Thyroid gland (tissue), 4 donors: ENCODE measurements around the gene VASN. TPM values are rescaled to one million over a fixed set of nuclear protein-coding genes. Genes with fewer than 3 reads are reported as not detected.
A peak's percentile ranks its signal among the peaks of the same experiment; 100 is the strongest.

Source experiments
- DNase-seq, 2 donors: peaks; one replicate each; pipeline ENCODE4 v3.0.0-alpha.2; 2019
- H3K27ac ChIP-seq, 3 donors: fragments of 200-600 bp; sonication (generic); 1 replicate in 2 of 3; 2 replicates in 1 of 3; pipeline ENCODE4 v1.5.1; 2016 to 2019; ENCODE audit warnings: mild to moderate bottlenecking in 1 of 3, moderate library complexity in 1 of 3
- H3K27me3 ChIP-seq: fragments of 200-600 bp; sonication (generic); one replicate; pipeline ENCODE4 v1.5.1; 2019
- H3K36me3 ChIP-seq, 2 donors: fragments of 200-600 bp; sonication (generic); one replicate each; pipeline ENCODE4 v1.5.1; 2016 to 2019
- H3K4me1 ChIP-seq, 2 donors: fragments of 200-600 bp; sonication (generic); one replicate each; pipeline ENCODE4 v1.5.1; 2017 to 2019
- H3K4me3 ChIP-seq, 3 donors: fragments of 200-600 bp; sonication (generic); replicated peaks in 1 of 3; 1 replicate in 2 of 3; 2 replicates in 1 of 3; pipeline ENCODE4 v1.5.1; 2016; ENCODE audit warnings: mild to moderate bottlenecking in 1 of 3
- H3K9me3 ChIP-seq: fragments of 200-600 bp; sonication (generic); one replicate; pipeline ENCODE4 v1.5.1; 2017
- POLR2A ChIP-seq, 2 donors: fragments of 450-650 bp; IDR thresholded peaks; one replicate each; pipeline ENCODE4 v1.6.1; 2017; ENCODE audit warnings: antibody characterized with exemption in 2 of 2, mild to moderate bottlenecking in 2 of 2, moderate library complexity in 1 of 2
- WGBS, 2 donors: methylation state at CpG; one replicate each; pipeline ENCODE4 v1.1.5; 2017; 5-methylcytosine and 5-hydroxymethylcytosine counted together
- intact Hi-C: fragments of 100-400 bp; cut with DNase I; formaldehyde crosslinking; loops from one replicate; pipeline ENCODE4 v1.15.1; 2023
- total RNA-seq, 4 donors: library from RNA; depleted of rRNA; stranded (reverse); fragments of >200 nt; gene quantifications; one replicate each; pipeline ENCODE4 v1.2.3, GENCODE V29; 2016
- TF ChIP-seq, protein P1 (sequence below), 6 experiments: fragments of 200-600 bp in 3 of 6; fragments of 450-650 bp in 3 of 6; sonication (generic) in 3 of 6; IDR thresholded peaks; one replicate each; pipeline ENCODE4 v1.5.1; 2016 to 2019; ENCODE audit warnings: antibody characterized with exemption in 6 of 6, mild to moderate bottlenecking in 2 of 6, inconsistent platforms in 1 of 6, moderate library complexity in 1 of 6

Gene VASN
- total RNA-seq, 4 donors from 2014 or later, result 21.9 to 47.0 (median 28.8) TPM

DNA sequence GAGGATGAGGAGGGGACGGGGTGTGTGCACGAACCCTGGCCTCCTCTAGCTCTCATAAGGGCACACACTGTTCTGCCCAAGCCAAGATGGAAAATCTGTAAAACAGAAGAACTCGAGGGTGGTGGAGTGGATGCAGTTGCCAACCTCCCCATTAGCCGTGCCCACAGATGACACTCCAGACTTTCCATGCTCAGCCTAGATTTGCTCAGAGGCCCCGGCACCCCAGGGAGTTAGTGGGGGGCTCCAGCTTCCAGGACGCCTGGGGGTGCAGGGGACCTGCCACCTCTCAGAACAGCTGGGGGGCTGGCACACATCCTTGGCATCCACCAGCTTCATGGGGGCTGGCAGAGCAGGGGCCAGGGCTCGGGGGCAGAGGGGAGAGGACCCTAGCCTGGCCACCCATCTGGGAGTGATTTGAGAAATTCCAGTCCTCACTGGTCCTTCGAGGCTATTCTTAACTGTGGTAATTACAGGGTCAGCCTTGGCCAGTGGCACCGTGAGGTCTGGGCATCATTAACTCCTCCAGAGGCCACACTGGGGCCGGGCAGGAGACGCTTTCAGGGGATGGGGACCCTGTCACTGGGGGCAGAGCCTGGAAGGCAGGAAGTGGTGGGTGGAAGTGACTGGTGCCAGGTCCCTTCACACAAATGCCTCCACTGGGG, 14.3 kb downstream of the VASN start:
- TF ChIP-seq, protein P1, sequence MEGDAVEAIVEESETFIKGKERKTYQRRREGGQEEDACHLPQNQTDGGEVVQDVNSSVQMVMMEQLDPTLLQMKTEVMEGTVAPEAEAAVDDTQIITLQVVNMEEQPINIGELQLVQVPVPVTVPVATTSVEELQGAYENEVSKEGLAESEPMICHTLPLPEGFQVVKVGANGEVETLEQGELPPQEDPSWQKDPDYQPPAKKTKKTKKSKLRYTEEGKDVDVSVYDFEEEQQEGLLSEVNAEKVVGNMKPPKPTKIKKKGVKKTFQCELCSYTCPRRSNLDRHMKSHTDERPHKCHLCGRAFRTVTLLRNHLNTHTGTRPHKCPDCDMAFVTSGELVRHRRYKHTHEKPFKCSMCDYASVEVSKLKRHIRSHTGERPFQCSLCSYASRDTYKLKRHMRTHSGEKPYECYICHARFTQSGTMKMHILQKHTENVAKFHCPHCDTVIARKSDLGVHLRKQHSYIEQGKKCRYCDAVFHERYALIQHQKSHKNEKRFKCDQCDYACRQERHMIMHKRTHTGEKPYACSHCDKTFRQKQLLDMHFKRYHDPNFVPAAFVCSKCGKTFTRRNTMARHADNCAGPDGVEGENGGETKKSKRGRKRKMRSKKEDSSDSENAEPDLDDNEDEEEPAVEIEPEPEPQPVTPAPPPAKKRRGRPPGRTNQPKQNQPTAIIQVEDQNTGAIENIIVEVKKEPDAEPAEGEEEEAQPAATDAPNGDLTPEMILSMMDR (IDR thresholded peaks at IDR 0.05), result no peak
- TF ChIP-seq POLR2A (IDR thresholded peaks at IDR 0.05), result no peak
- WGBS, 2 donors, result 87 to 88% methylated on average over 9 to 10 of the region's 11 CpGs
- peaks cover 13 to 32% of the 10 kb centered on the region in 2 donors for H3K4me1 ChIP-seq

DNA sequence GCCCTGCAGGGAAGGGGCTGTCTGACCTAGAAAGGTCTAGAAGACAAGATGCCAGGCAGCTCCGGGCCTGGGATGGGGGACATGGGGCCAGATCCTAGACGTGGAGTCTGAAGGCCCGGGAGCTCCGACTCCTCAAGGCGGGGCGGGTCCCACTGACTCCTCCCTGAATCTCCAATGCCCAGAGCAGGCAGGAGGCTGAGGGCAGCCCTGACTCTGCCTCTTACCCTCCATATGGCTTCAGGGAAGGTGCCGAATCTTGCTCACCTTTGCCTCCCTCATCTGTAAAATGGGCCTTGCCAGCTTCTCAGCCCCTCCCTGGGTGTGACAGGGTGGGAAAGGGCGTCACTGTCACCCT, 14.8 kb downstream of the VASN start:
- TF ChIP-seq POLR2A (IDR thresholded peaks at IDR 0.05), result no peak
- TF ChIP-seq, protein P1 (IDR thresholded peaks at IDR 0.05), result no peak
- no peak for DNase-seq
- intact Hi-C loops, result no loop called here
- H3K27ac ChIP-seq, result peak overlapping the region in 2 of 3 donors; percentile 18 to 28
- no peaks in the 10 kb centered on the region for H3K9me3 ChIP-seq
- H3K4me3 ChIP-seq, result no peak overlapping the region
- H3K4me1 ChIP-seq, result peaks cover 8 to 27% of the 10 kb centered on the region in 2 donors
- H3K36me3 ChIP-seq, result peaks cover 0 to 12% of the 10 kb centered on the region in 2 donors
- WGBS, 2 donors, result 55 to 100% methylated on average over 1 to 6 of the region's 8 CpGs
- no peaks in the 10 kb centered on the region for H3K27me3 ChIP-seq

More for the DNA sequence above, 14.3 kb downstream of the VASN start:
- Histone ChIP-seq H3K9me3 (no peaks in the 10 kb centered on the region), H3K27me3 (no peaks in the 10 kb centered on the region), H3K36me3 (peaks cover 0 to 12% of the 10 kb centered on the region in 2 donors), H3K27ac (peak overlapping the region in 1 of 3 donors; percentile 28), H3K4me3 (no peak overlapping the region)
- intact Hi-C loops, result no loop called here
- no peak for DNase-seq

DNA sequence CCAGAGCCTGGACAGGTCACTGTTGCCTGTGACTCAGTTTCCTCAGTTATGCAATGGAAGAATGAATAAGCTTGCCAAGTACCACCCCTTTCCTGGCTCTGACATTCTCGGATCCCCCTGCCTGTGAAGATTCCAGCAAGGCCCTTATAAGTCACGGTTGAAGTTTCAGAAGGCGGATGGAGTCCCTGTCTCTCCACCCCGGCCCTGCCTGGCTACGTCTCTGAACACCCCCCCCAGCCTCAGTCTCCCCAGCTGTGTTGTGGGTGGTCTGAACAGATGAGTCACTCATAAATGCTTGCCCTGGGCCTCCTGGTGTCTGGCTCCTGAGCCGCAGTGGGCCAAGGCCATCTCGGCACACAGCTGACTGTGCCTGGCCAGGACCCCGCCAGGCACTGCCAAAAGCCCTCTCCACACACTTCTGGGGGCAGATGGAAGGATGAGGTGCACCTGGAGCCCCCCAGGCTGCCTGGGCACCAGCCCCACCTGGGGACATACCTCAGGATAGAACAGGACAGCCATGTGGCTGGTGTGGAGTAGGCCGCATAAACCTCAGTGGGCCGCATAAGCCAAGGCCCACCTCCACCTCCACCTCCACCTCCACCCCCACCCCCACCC, 15.4 kb downstream of the VASN start:
- intact Hi-C loops, result no loop called here
- WGBS, 2 donors, result 85 to 90% methylated on average over 8 to 9 of the region's 10 CpGs
- TF ChIP-seq POLR2A (IDR thresholded peaks at IDR 0.05), result no peak
- TF ChIP-seq, protein P1 (IDR thresholded peaks at IDR 0.05), result no peak
- H3K4me1 ChIP-seq, result peaks cover 2 to 25% of the 10 kb centered on the region in 2 donors
- H3K4me3 ChIP-seq, result no peak overlapping the region
- no peaks in the 10 kb centered on the region for H3K9me3 ChIP-seq
- peaks cover 0 to 9% of the 10 kb centered on the region in 2 donors for H3K36me3 ChIP-seq
- peak overlapping the region in 1 of 3 donors; percentile 18 for H3K27ac ChIP-seq
- no peaks in the 10 kb centered on the region for H3K27me3 ChIP-seq
- DNase-seq, result no peak

DNA sequence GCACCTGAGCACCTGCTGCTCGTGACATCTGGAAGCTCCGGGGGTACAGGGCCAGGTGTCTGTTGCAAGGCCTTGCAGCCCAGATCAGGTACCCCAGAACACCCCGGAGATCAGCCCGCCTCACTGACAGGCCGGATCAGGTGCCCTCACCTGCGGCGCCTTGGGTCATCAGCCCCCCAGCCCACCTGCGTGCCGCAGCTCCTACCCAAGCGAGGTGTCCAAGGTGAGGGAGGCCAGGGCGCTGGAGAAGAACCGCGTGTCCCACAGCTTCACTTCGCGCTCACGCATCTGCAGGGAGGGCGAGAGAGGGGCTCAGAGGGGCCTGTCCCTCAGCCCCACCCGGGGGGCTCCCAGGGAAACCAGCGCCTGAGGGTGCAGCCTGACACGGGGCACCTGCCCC, 16.1 kb downstream of the VASN start:
- peaks cover 0 to 2% of the 10 kb centered on the region in 2 donors for H3K36me3 ChIP-seq
- peak overlapping the region in 1 of 3 donors; percentile 27 for H3K27ac ChIP-seq
- intact Hi-C loops, result no loop called here
- DNase-seq, result no peak
- peaks cover 8 to 25% of the 10 kb centered on the region in 2 donors for H3K4me1 ChIP-seq
- no peaks in the 10 kb centered on the region for H3K27me3 ChIP-seq
- TF ChIP-seq POLR2A (IDR thresholded peaks at IDR 0.05), result no peak
- TF ChIP-seq, protein P1 (IDR thresholded peaks at IDR 0.05), result no peak
- no peak overlapping the region for H3K4me3 ChIP-seq
- no peaks in the 10 kb centered on the region for H3K9me3 ChIP-seq
- 79 to 94% methylated on average over 8 to 20 of the region's 20 CpGs for WGBS, 2 donors
